Heart right ventricle (tissue), 16 donors: Measurements from ENCODE around the gene CFAP141. TPM values are rescaled to one million over a fixed set of nuclear protein-coding genes. Genes with fewer than 3 reads are reported as not detected.
A peak's percentile ranks its signal among the peaks of the same experiment; 100 is the strongest.

Experiments used
- ATAC-seq, 8 donors: fragments of 200-7000 bp; cut with Tn5 transposase; one replicate each; pipeline ENCODE4 v1.9.1; 2020; ENCODE audit warnings: mild to moderate bottlenecking in 8 of 8, moderate library complexity in 8 of 8, moderate number of reproducible peaks in 1 of 8
- DNase-seq, 2 donors: peaks; one replicate each; pipeline ENCODE4 v3.0.0-alpha.2; 2020
- H3K27ac ChIP-seq, 10 donors: fragments of 200-600 bp; sonication (generic) in 2 of 10; one replicate each; pipeline versions ENCODE4 v1.5.0 to v1.8.0; 2020 to 2022; ENCODE audit warnings: mild to moderate bottlenecking in 3 of 10
- H3K27me3 ChIP-seq, 7 donors: fragments of 200-600 bp; one replicate each; pipeline ENCODE4 v1.8.0; 2021 to 2022; ENCODE audit warnings: mild to moderate bottlenecking in 2 of 7
- H3K36me3 ChIP-seq, 9 donors: fragments of 200-600 bp; sonication (generic) in 1 of 9; one replicate each; pipeline versions ENCODE4 v1.5.0 to v1.8.0; 2020 to 2022; ENCODE audit warnings: mild to moderate bottlenecking in 2 of 9
- H3K4me1 ChIP-seq, 9 donors: fragments of 200-600 bp; sonication (generic) in 1 of 9; one replicate each; pipeline versions ENCODE4 v1.5.0 to v1.8.0; 2020 to 2022; ENCODE audit warnings: mild to moderate bottlenecking in 4 of 9
- H3K4me3 ChIP-seq, 10 donors: fragments of 200-600 bp; sonication (generic) in 2 of 10; one replicate each; pipeline versions ENCODE4 v1.5.0 to v1.8.0; 2020 to 2022; ENCODE audit warnings: mild to moderate bottlenecking in 7 of 10, moderate library complexity in 2 of 10
- H3K9me3 ChIP-seq, 11 donors: fragments of 200-600 bp in 10 of 11; sonication (generic) in 2 of 11; one replicate each; pipeline versions ENCODE4 v1.5.0 to v1.8.0; 2013 to 2022; ENCODE audit warnings: mild to moderate bottlenecking in 2 of 11, control low read depth in 1 of 11, moderate library complexity in 1 of 11
- CTCF ChIP-seq, 9 donors: fragments of 200-600 bp; sonication (generic) in 2 of 9; IDR thresholded peaks; one replicate each; pipeline versions ENCODE4 v1.5.0 to v1.8.0; 2021 to 2022; ENCODE audit warnings: antibody characterized with exemption in 9 of 9, mild to moderate bottlenecking in 5 of 9, moderate library complexity in 1 of 9
- WGBS, 2 donors: extraction: QIAGEN DNeasy Blood & Tissue Kit; methylation state at CpG; one replicate each; pipeline ENCODE4 v1.1.7; 2013; ENCODE audit warnings: inconsistent platforms in 1 of 2; 5-methylcytosine and 5-hydroxymethylcytosine counted together
- intact Hi-C, 10 donors: fragments of 100-400 bp; cut with DNase I; formaldehyde crosslinking; loops; one replicate each; pipeline versions ENCODE4 v1.11.1 to v1.14.2; 2022
- polyA plus RNA-seq, 2 donors: library from polyadenylated mRNA; stranded (reverse); fragments of 200-250 nt; gene quantifications; one replicate each; pipeline ENCODE4 v1.2.3, GENCODE V29; 2013
- total RNA-seq, 10 donors: library from RNA; stranded (reverse); fragmentation: NEBNext Ultra II Directional in 3 of 10; extraction: Animal tissue kit (Norgen Biotek cat#: 25700) in 3 of 10; gene quantifications; one replicate each; pipeline versions ENCODE4 v1.2.1 to v1.2.4, GENCODE V29; 2021 to 2023
- donor health status: Arrhythmogenic right ventricular cardiomyopathy.
- donor health status: ischemic (EF 13 %, LVEDD 7.1; RV severe dilation, severe dysfunction).
- donor health status: healthy with polysubstance abuse.
- donor health status: DM: no; HTN: yes; CAD: no.
- donor health status: DM: no; HTN: no; CAD: no.
- donor health status: ischemic (EF 25% LVEDD 6.9; RV normal size, moderate dysfunction).
- donor health status: ischemic (EF 25% LVEDD 5.7; RV mildly dilated, moderate dysfunction).
- donor health status: healthy.
- donor health status: DM: yes; HTN: yes; CAD: no.
- donor health status: Ischemic cardiomyopathy.
- donor health status: ischemic (EF 35%, LVEDD 5.7; RV mildly dilated, moderate dysfunction).
- donor health status: nonischemic (EF 11% LVEDD 7.7; RV severe dilation, severe dysfunction).
- donor health status: DM: yes; HTN: yes; CAD: no.
- donor health status: PGD.
- donor health status: ischemic (EF 29% LVEDD 5.4; RV normal size, mild dysfunction).
- donor health status: nonischemic (EF 23%, LVEDD 6.1; RV moderate dilation, normal function).

The CFAP141 gene
- total and polyA plus RNA-seq, 12 donors: 0.22 to 1.1 (median 0.92) TPM; not detected in 8

DNA sequence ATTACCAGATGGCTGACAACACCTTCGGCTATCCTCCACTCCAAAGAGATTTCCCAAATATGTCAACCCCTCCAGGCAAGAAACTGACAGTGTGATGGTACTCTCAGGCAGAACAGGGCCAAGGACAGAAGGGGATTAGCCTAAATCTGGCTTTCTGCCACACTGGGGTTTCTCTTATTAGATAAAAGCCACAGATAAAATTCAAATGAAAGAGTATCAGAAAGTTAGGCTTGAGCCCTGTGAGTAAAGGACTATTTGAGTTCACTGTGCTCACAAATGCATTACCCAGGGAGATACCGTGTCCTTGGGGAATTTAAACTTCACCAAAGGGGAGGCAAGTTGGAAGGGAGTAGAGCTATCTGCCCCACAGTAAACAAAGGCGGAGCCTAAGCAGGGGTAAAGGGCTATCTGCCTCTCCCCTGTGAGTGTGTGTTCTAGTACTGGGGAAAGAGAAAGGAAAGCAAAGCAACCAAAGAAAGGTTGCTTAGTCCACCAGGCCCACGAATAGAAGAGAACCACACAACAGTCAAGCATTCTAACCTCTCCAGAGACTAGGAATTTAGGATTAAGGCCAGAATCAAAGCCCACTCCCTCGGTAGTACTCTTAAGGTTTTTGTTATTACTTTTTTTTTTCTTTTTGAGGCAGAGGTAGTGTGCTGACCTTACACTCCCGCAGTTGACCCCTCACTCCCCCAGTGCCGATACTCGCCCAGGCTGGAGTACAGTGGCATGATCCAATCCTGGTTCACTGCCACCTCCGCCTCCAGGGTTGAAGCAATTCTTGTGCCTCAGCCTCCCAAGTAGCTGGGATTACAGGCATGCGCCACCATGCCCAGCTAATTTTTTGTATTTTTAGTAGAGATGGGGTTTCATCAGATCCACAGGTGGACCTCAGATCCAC, 27.0 kb downstream of the CFAP141 start:
- peak overlapping the region in 8 of 10 donors; percentile 21 to 93 (median 40) for H3K27ac ChIP-seq
- WGBS, 2 donors: 67 to 68% methylated on average over 10 of the region's 10 CpGs
- H3K4me3 ChIP-seq: peak overlapping the region in 2 of 10 donors; percentile 79 to 82

DNA sequence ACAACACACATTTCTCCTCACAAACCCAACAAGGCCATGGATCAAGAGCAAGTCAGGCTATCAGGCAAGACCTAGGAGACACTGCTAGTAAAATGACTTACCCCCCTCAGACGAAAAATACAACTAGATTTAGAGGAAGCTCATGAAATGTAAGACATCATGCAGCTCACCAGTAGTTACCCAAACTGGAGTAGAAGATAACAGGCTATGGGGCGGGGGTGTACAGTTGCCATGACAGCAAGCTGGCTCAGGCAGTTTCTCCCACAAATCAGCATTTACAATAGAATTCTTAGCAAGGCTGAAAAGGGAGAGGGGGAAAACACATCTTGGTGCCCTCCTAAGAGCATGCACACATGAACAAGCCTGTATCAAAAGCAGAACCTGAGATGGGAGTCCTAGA, 28.1 kb downstream of the CFAP141 start:
- Histone ChIP-seq H3K4me1 (peaks cover 17 to 69% (median 66%) of the 10 kb centered on the region in 9 donors), H3K27me3 (no peaks in the 10 kb centered on the region), H3K36me3 (peaks cover 0 to 56% (median 20%) of the 10 kb centered on the region in 9 donors), H3K4me3 (peak overlapping the region in 1 of 10 donors; percentile 79), H3K9me3 (no peaks in the 10 kb centered on the region), H3K27ac (peak overlapping the region in 5 of 10 donors; percentile 30 to 93 (median 56))
- no peak for TF ChIP-seq CTCF (IDR thresholded peaks at IDR 0.05)
- whole genome bisulfite sequencing, 2 donors: 46 to 53% methylated on average over 2 of the region's 2 CpGs
- ATAC-seq: no peak
- DNase-seq: no peak
- intact Hi-C loops: loop anchor here in 1 of 10 donors (5.0 kb wide), 1 partner anchor 186 kb away; the partner anchor contains the start of gene RPS27

More for the DNA sequence above, 27.0 kb downstream of the CFAP141 start:
- TF ChIP-seq CTCF (IDR thresholded peaks at IDR 0.05): no peak
- intact Hi-C loops: loop anchor here in 1 of 10 donors (5.0 kb wide), 1 partner anchor 187 kb away; the partner anchor contains the start of gene RPS27
- peaks cover 17 to 77% (median 70%) of the 10 kb centered on the region in 9 donors for H3K4me1 ChIP-seq
- no peaks in the 10 kb centered on the region for H3K9me3 ChIP-seq
- ATAC-seq (no peak), DNase-seq (no peak)
- H3K36me3 ChIP-seq: peaks cover 0 to 45% (median 16%) of the 10 kb centered on the region in 9 donors
- H3K27me3 ChIP-seq: no peaks in the 10 kb centered on the region

DNA sequence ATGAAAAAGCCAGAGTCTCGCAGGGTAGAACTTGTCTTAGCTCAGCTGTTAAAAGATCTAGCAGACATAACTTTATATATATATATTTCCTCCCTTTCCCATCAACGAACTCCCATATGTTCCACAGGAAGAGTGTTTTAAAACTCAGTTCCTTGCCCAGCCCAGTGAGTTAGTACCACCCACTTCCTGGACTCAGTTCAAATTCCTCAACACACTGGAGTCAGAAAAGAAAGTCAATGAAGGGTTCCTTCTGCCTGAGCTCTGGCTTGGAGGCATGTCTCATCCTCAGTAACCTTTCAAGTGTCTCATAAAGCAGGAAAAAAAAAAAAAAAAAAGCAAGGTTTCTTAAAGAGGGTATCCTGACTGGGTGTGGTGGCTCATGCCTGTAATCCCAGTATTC, 29.8 kb downstream of the CFAP141 start:
- Histone ChIP-seq H3K4me1 (peaks cover 11 to 64% (median 57%) of the 10 kb centered on the region in 9 donors), H3K27ac (peak overlapping the region in 7 of 10 donors; percentile 7 to 74 (median 54)), H3K4me3 (no peak overlapping the region), H3K27me3 (no peaks in the 10 kb centered on the region), H3K9me3 (no peaks in the 10 kb centered on the region), H3K36me3 (peaks cover 0 to 73% (median 35%) of the 10 kb centered on the region in 9 donors)
- ATAC-seq (peak; percentile 43 to 79 (median 72)), DNase-seq (peak in 1 of 2 donors; percentile 64)
- no peak for TF ChIP-seq CTCF (IDR thresholded peaks at IDR 0.05)
- intact Hi-C loops: loop anchor here in 1 of 10 donors (5.0 kb wide), 1 partner anchor 184 kb away; the partner anchor contains the start of gene RPS27
- WGBS, 2 donors: 24 to 53% methylated on average over 2 of the region's 2 CpGs

DNA sequence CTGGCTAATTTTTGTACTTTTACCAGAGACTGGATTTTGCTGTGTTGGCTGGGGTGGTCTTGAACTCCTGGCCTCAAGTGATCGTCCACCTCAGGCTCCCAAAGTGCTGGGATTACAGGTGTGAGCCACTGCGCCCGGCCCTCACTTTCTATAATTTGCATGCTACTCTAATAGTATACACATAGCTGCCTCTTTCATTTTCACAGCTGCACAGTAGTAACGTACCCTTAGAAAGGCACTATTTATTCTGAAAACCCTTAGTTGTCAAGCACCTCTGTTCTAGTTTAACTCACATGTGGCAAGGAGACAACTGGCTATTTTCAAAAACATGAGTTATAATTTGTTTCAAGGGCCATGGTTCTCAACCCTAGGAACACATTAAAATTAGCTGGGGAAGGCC, 31.5 kb downstream of the CFAP141 start:
- H3K36me3 ChIP-seq: peaks cover 0 to 80% (median 47%) of the 10 kb centered on the region in 9 donors
- intact Hi-C loops: loop anchor here in 1 of 10 donors (5.0 kb wide), 1 partner anchor 182 kb away; the partner anchor contains the start of gene RPS27

More for the DNA sequence above, 31.5 kb downstream of the CFAP141 start:
- TF ChIP-seq CTCF (IDR thresholded peaks at IDR 0.05): no peak
- H3K9me3 ChIP-seq: no peaks in the 10 kb centered on the region
- H3K4me1 ChIP-seq: peaks cover 11 to 50% (median 41%) of the 10 kb centered on the region in 9 donors
- ATAC-seq (no peak), DNase-seq (no peak)
- 93 to 97% methylated on average over 4 of the region's 4 CpGs for WGBS, 2 donors
- H3K4me3 ChIP-seq: no peak overlapping the region
- H3K27me3 ChIP-seq: no peaks in the 10 kb centered on the region
- no peak overlapping the region for H3K27ac ChIP-seq
